MG63 (cell line): ENCODE measurements around the gene COL5A1. TPM values are rescaled to one million over a fixed set of nuclear protein-coding genes. Genes with fewer than 3 reads are reported as not detected.

Source experiments
- DNase-seq: peaks from one replicate; pipeline ENCODE4 v3.0.0-alpha.2; 2020
- H3K27me3 ChIP-seq: fragments of 250-450 bp; sonication (Bioruptor Pico); 2 replicates; pipeline ENCODE4 v1.5.1; 2020; ENCODE audit warnings: mild to moderate bottlenecking, moderate library complexity
- H3K36me3 ChIP-seq: fragments of 250-450 bp; sonication (Bioruptor Pico); 2 replicates; pipeline ENCODE4 v1.5.1; 2020; ENCODE audit warnings: mild to moderate bottlenecking, moderate library complexity
- H3K4me3 ChIP-seq: fragments of 250-450 bp; sonication (Bioruptor Pico); 2 replicates; pipeline ENCODE4 v1.5.1; 2020; ENCODE audit warnings: mild to moderate bottlenecking, moderate library complexity
- H3K9me3 ChIP-seq: fragments of 250-450 bp; sonication (Bioruptor Pico); 2 replicates; pipeline ENCODE4 v1.5.1; 2020; ENCODE audit warnings: mild to moderate bottlenecking, moderate library complexity
- total RNA-seq: library from RNA; depleted of rRNA; stranded (reverse); fragments of >200 nt; shearing (Covaris generic); gene quantifications from 2 replicates; pipeline ENCODE4 v1.2.3, GENCODE V29; 2014; ENCODE audit warnings: low replicate concordance

Gene COL5A1
- total RNA-seq, 1 experiment from 2014 or later, result 92.0 TPM

DNA sequence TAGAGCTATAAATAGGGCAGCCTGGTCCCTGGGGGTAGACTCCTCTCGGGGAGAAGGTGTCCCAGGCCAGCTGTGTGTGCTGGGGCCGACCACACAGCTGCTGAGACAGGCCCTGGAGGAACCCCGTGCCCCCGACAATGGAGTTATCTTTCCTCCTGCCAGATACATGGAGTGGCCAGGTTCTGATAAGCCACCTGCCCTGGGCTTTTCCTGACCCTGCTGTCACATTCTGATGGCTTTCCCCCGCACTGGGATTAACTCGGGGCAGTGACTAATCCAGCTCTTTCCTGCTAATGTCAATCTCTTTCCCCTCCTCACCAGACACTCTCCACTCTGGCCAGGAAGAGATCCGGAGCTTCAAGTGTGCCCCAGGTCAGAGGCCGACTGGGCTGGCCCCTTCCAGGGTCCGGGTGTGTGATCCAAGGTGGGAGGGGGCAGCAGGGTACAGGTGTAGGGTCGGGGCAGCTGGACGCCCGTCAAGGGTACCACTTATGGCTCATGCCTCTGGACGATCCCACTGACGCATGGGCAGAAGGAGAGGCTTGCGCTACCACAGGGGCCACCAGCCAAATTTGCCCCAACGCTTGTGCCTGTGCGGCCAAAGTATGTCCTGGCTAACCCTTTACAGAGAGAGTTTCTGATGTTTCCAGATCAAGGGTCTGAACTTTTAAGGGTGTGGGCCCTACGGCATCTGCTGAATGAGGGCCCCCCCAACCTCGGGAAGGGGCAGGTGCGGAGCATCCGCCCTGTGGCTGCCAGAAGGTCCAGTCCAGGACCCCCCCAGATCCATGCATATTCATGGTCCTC, 20.6 kb upstream of the COL5A1 start:
- no peaks in the 10 kb centered on the region for H3K27me3 ChIP-seq
- H3K4me3 ChIP-seq, result no peak overlapping the region
- no peak for DNase-seq
- no peaks in the 10 kb centered on the region for H3K9me3 ChIP-seq
- no peaks in the 10 kb centered on the region for H3K36me3 ChIP-seq

- Histone ChIP-seq H3K27me3 (no peaks in the 10 kb centered on the region), H3K36me3 (no peaks in the 10 kb centered on the region), H3K9me3 (no peaks in the 10 kb centered on the region), H3K4me3 (no peak overlapping the region)
- DNase-seq, result no peak
Measured at GRCh38 chr9:134621558-134622110, 20.0 kb upstream of the COL5A1 start.

- no peak for DNase-seq
- H3K36me3 ChIP-seq, result no peaks in the 10 kb centered on the region
- no peaks in the 10 kb centered on the region for H3K9me3 ChIP-seq
- no peaks in the 10 kb centered on the region for H3K27me3 ChIP-seq
- no peak overlapping the region for H3K4me3 ChIP-seq
Measured at GRCh38 chr9:134622896-134623257, 18.7 kb upstream of the COL5A1 start.

- peak; percentile 39 for DNase-seq
- Histone ChIP-seq H3K4me3 (no peak overlapping the region), H3K9me3 (no peaks in the 10 kb centered on the region), H3K36me3 (no peaks in the 10 kb centered on the region), H3K27me3 (no peaks in the 10 kb centered on the region)
Measured at GRCh38 chr9:134623258-134624066, 18.1 kb upstream of the COL5A1 start.

GRCh38 chr9:134624137-134624591, 17.4 kb upstream of the COL5A1 start:
- no peaks in the 10 kb centered on the region for H3K9me3 ChIP-seq
- H3K27me3 ChIP-seq, result no peaks in the 10 kb centered on the region
- no peaks in the 10 kb centered on the region for H3K36me3 ChIP-seq
- no peak overlapping the region for H3K4me3 ChIP-seq
- no peak for DNase-seq

DNA sequence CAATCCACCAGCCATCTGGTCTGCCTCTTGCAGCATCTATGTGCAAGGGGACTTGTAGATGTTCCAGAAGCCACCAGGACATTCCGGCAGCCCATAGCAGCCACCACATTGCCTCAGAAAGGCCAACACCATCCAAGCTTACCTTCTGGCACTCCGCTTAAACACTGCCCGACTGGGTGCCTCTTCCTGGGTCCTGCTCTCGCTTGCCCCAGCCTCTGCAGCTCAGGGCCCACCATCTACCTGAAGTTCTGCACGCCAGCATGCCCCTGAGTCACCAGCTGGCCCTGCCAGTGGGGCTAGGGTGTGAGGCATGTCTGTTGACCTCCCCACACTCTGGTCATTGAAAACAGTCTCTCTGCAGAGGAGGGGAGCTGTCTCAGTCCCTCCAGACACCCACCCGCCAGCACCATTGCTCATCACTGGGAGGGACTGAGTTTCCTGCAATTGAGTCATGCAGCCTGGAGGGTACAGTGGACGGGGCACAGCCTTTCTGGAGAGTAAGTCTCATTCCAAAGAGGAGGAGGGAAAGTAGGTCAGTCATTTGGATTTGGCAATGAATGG, 16.9 kb upstream of the COL5A1 start:
- no peaks in the 10 kb centered on the region for H3K9me3 ChIP-seq
- no peaks in the 10 kb centered on the region for H3K27me3 ChIP-seq
- H3K36me3 ChIP-seq, result no peaks in the 10 kb centered on the region
- no peak overlapping the region for H3K4me3 ChIP-seq
- DNase-seq, result peak; percentile 92

DNA sequence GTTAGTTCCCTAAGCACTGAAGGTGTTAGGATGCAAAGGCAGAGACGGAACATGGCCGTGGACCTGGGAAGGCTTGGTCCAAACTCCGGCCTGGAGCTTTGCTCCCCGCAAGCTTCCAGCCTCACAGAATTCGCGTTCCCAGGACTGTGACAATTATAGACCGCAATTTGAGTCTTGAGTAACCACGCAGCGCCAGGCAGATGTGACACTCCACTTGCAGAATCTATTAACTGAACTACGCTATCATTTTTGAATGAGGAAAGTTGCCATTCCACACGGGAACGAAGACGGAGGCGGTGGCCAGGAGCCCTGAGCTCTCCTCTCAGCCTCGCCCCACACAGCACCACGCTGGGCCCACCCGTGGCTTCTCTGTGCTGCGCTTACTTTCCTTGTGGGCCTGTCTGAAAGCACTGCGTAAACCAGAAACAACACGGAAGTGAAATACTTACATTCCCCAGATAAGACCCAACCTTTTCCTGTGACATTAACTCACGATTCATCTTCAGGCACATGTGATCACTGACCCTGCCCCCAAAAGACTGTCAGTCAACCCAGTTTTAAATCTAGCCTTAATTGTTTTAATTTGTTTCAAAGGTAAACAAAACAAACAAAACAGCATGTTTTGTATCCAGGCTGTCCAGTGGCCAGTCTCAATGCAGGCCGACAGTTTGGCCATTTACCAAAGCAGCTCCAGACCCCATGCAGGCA, 16.1 kb upstream of the COL5A1 start:
- Histone ChIP-seq H3K9me3 (no peaks in the 10 kb centered on the region), H3K36me3 (no peaks in the 10 kb centered on the region), H3K4me3 (no peak overlapping the region), H3K27me3 (no peaks in the 10 kb centered on the region)
- DNase-seq, result no peak

DNA sequence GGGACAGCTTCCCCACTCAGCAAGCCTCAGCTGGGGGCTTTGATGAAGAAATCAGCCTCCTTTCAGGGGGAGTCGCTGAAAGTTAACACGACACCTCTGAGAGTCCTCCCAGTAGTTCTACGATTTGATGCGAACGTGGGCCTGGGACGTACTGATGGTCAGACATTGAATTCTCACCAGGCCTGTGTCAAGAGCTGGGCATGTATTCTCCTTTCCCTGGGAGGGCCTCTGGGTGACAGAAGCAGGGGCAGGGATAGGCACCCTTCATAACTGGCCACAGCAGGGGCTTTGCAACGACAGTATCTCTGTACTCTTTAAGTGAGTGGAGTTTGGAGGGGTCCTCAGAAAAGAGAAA, 15.6 kb upstream of the COL5A1 start:
- no peaks in the 10 kb centered on the region for H3K27me3 ChIP-seq
- no peak overlapping the region for H3K4me3 ChIP-seq
- DNase-seq, result no peak
- H3K36me3 ChIP-seq, result no peaks in the 10 kb centered on the region
- no peaks in the 10 kb centered on the region for H3K9me3 ChIP-seq

DNA sequence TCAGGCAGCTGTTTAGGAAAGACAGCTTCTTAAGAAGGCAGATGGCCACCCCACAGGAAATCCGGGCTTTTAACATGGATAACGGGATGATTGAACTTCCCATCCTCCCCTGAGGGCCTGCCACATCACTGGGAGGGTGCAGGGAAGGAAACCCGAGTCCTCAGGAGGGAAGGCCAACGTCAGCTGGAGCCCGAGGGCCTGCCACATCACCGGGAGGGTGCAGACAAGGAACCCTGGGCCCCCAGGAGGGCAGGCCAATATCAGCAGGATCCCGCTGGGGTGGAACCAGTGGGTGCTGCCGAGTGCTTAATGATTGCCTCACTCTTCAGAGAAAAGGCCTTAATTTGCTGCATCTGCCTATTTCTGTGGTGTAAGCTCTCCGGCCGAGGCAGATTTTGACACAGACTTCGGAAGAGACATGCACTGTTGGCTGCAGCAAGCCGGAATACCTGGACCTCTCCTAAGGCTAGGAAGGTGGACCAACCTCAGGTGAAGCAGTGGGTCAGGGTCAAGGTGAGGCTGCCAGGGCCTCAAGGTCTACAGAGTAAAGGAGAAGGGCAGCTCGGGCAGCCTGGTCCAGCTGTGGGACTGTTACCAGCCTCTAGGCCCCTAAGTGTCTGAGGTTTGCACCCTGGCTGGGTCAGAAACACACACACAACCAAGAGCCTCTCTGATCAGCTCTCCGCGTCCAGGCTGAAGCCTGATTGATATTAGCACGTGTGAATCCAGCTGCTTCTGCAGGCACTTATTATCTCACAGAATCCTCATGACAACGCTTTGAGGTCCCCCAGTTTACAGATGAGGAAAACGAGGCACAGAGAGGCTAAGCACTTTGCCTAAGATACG, 14.8 kb upstream of the COL5A1 start:
- DNase-seq, result no peak

GRCh38 chr9:134627417-134628353, 13.9 kb upstream of the COL5A1 start:
- no peak for DNase-seq
- Histone ChIP-seq H3K27me3 (no peaks in the 10 kb centered on the region), H3K4me3 (no peak overlapping the region), H3K9me3 (no peaks in the 10 kb centered on the region), H3K36me3 (no peaks in the 10 kb centered on the region)

More for the DNA sequence above, 14.8 kb upstream of the COL5A1 start:
- no peak overlapping the region for H3K4me3 ChIP-seq
- H3K36me3 ChIP-seq, result no peaks in the 10 kb centered on the region
- H3K27me3 ChIP-seq, result no peaks in the 10 kb centered on the region
- H3K9me3 ChIP-seq, result no peaks in the 10 kb centered on the region

- H3K4me3 ChIP-seq, result no peak overlapping the region
- no peak for DNase-seq
- no peaks in the 10 kb centered on the region for H3K9me3 ChIP-seq
- H3K27me3 ChIP-seq, result no peaks in the 10 kb centered on the region
- H3K36me3 ChIP-seq, result no peaks in the 10 kb centered on the region
Measured at GRCh38 chr9:134628354-134628736, 13.3 kb upstream of the COL5A1 start.

DNA sequence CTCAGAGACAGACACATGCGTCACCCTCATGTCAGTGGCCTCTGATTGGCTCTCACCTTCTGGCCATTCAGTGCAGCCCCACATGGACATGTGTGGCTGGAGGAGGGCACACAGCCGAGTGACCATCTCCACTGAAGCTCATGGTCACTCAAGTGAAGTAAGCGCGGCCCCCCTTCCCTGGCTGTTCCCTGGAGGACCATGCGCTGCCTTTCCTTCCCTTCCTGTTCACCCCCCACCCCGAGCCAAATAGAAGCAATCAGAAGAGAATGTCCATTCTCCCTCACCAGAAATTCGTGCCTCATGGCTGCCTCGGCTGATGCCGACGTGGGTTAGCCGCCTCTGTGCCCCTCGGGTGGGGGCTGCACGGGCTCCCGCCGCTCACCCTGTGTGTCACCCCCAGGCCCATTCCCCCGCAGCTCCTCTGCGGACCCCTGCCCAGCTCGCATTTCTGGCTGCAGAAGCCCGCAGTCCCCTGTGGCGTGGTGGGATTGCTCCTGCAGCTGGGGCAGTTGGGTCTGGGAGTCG, 12.5 kb upstream of the COL5A1 start:
- Histone ChIP-seq H3K9me3 (no peaks in the 10 kb centered on the region), H3K36me3 (no peaks in the 10 kb centered on the region), H3K27me3 (no peaks in the 10 kb centered on the region), H3K4me3 (no peak overlapping the region)
- no peak for DNase-seq

- Histone ChIP-seq H3K4me3 (no peak overlapping the region), H3K27me3 (no peaks in the 10 kb centered on the region), H3K9me3 (no peaks in the 10 kb centered on the region), H3K36me3 (no peaks in the 10 kb centered on the region)
- DNase-seq, result peak; percentile 56
Measured at GRCh38 chr9:134629586-134630392, 11.8 kb upstream of the COL5A1 start.

- Histone ChIP-seq H3K9me3 (no peaks in the 10 kb centered on the region), H3K4me3 (no peak overlapping the region), H3K27me3 (no peaks in the 10 kb centered on the region), H3K36me3 (no peaks in the 10 kb centered on the region)
- DNase-seq, result no peak
Measured at GRCh38 chr9:134630393-134630790, 11.2 kb upstream of the COL5A1 start.
